DOHH2 (cell line): Measurements from ENCODE around the gene ANO10.

ENCODE experiments used
- H3F3A ChIP-seq: fragments of 200-600 bp; sonication (generic), shearing (Covaris generic); 2 replicates; pipeline ENCODE4 v1.6.0; 2016; ENCODE audit warnings: antibody characterized with exemption, mild to moderate bottlenecking; ENCODE audit not compliant: control insufficient read depth, insufficient read depth
- H3K27ac ChIP-seq: fragments of 200-600 bp; sonication (generic); 2 replicates; pipeline ENCODE4 v1.5.1; 2014; ENCODE audit warnings: low read depth, mild to moderate bottlenecking, low read length, moderate library complexity
- H3K27me3 ChIP-seq: fragments of 200-600 bp; sonication (generic); 2 replicates; pipeline ENCODE4 v1.6.1; 2014; ENCODE audit warnings: mild to moderate bottlenecking, low read length, mixed read lengths; ENCODE audit not compliant: control insufficient read depth
- H3K36me3 ChIP-seq: fragments of 200-600 bp; sonication (generic); 2 replicates; pipeline ENCODE4 v1.6.1; 2014; ENCODE audit warnings: mild to moderate bottlenecking, low read length, moderate library complexity, mixed read lengths; ENCODE audit not compliant: control insufficient read depth
- H3K4me1 ChIP-seq: fragments of 200-600 bp; sonication (generic); 2 replicates; pipeline ENCODE4 v1.6.1; 2014; ENCODE audit warnings: mild to moderate bottlenecking, low read length, mixed read lengths; ENCODE audit not compliant: control insufficient read depth
- H3K4me2 ChIP-seq: fragments of 200-600 bp; sonication (generic); 2 replicates; pipeline ENCODE4 v1.6.0; 2014; ENCODE audit warnings: mild to moderate bottlenecking, low read length, moderate library complexity
- H3K4me3 ChIP-seq: fragments of 200-600 bp; sonication (generic); 2 replicates; pipeline ENCODE4 v1.5.1; 2014; ENCODE audit warnings: mild to moderate bottlenecking, low read length, mixed read lengths
- H3K79me2 ChIP-seq: fragments of 200-600 bp; sonication (generic); 2 replicates; pipeline ENCODE4 v1.6.1; 2014; ENCODE audit warnings: mild to moderate bottlenecking, low read length, mixed read lengths; ENCODE audit not compliant: control insufficient read depth
- H3K9me2 ChIP-seq: fragments of 200-600 bp; sonication (generic); replicated peaks from 2 replicates; pipeline ENCODE4 v1.6.1; 2014; ENCODE audit warnings: mild to moderate bottlenecking, low read length, mixed read lengths; ENCODE audit not compliant: control insufficient read depth
- H3K9me3 ChIP-seq: fragments of 200-600 bp; sonication (generic); 2 replicates; pipeline ENCODE4 v1.6.1; 2014; ENCODE audit warnings: antibody characterized with exemption, low read length, mixed read lengths; ENCODE audit not compliant: control insufficient read depth, insufficient read depth
- H4K20me1 ChIP-seq: fragments of 200-600 bp; sonication (generic); 2 replicates; pipeline ENCODE4 v1.6.0; 2014; ENCODE audit warnings: low read depth, mild to moderate bottlenecking, antibody characterized with exemption, low read length, moderate library complexity; ENCODE audit not compliant: control insufficient read depth, insufficient read depth
- EZH2phosphoT487 ChIP-seq: fragments of 200-600 bp; sonication (generic); IDR thresholded peaks from 2 replicates; pipeline ENCODE4 v1.6.1; 2017; ENCODE audit warnings: borderline replicate concordance, mild to moderate bottlenecking, antibody characterized with exemption, low read length, moderate library complexity, mixed read lengths
- TF ChIP-seq, protein P1 (sequence below): fragments of 200-600 bp; sonication (generic); IDR thresholded peaks from one replicate; pipeline ENCODE4 v1.5.1; 2014; ENCODE audit warnings: antibody characterized with exemption, mild to moderate bottlenecking, low read depth, low read length; ENCODE audit not compliant: poor library complexity, severe bottlenecking

ANO10 gene

DNA sequence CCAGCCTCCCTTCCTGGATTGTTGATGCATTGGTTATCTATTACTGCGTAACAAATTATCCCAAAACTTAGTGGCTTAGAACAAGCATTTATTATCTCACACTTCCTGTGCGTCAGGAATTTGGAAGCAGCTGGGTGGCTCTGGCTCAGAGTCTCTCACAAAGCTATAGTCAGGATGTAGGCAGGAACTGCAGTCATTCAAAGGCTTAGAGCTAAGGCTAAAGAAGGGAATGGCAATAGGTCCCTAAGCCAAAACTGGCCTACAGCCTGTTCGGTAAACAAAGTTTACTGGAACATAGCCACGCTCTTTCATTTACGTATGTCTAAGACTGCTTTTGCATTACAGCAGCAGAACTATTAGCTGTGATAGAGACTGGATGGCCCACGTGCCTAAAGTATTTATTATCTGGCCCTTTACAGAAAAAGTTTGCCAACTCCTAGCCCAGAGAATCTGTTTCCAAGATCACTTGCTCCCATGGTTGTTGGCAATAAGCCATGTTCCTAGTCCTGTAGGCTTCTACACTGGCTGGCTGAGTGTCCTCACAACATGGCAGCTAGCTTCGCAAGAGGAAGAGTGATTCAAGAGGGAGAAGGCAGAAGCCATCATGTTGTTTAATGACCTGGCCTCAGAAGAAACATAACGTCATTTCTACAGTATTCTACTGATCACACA is 203.1 kb downstream of the ANO10 start:
- H3F3A ChIP-seq = no peaks in the 10 kb centered on the region
- no peaks in the 10 kb centered on the region for H3K9me2 ChIP-seq
- H3K27ac ChIP-seq = no peak overlapping the region

DNA sequence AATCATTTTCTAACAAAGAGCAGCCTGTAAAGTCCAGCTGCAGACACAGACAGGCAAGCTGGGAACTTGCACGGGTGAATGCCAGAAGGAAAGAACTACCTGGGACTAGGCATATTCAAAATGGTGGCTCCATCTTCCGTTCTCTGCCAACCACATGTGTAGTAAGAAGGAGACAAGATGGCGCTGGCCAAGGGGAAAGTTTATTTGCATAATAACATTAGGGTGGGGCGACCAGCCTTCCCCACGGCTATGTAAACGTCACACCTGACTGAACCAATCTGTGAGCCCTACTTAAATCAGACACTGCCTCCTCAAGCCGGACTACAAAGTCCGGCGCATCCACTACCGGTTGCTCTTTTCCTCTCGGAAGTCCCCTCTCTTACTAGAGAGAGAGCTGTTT is 204.7 kb downstream of the ANO10 start:
- no peaks in the 10 kb centered on the region for H3K9me3 ChIP-seq
- no peak overlapping the region for H3K27ac ChIP-seq
- TF ChIP-seq, protein P1, sequence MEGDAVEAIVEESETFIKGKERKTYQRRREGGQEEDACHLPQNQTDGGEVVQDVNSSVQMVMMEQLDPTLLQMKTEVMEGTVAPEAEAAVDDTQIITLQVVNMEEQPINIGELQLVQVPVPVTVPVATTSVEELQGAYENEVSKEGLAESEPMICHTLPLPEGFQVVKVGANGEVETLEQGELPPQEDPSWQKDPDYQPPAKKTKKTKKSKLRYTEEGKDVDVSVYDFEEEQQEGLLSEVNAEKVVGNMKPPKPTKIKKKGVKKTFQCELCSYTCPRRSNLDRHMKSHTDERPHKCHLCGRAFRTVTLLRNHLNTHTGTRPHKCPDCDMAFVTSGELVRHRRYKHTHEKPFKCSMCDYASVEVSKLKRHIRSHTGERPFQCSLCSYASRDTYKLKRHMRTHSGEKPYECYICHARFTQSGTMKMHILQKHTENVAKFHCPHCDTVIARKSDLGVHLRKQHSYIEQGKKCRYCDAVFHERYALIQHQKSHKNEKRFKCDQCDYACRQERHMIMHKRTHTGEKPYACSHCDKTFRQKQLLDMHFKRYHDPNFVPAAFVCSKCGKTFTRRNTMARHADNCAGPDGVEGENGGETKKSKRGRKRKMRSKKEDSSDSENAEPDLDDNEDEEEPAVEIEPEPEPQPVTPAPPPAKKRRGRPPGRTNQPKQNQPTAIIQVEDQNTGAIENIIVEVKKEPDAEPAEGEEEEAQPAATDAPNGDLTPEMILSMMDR = no peak
- no peak for TF ChIP-seq EZH2phosphoT487
- no peaks in the 10 kb centered on the region for H3F3A ChIP-seq
- H3K27me3 ChIP-seq = no peaks in the 10 kb centered on the region
- no peak overlapping the region for H3K4me2 ChIP-seq
- H4K20me1 ChIP-seq = no peaks in the 10 kb centered on the region
- H3K4me1 ChIP-seq = no peaks in the 10 kb centered on the region
- H3K36me3 ChIP-seq = no peaks in the 10 kb centered on the region
- H3K4me3 ChIP-seq = no peak overlapping the region
- H3K9me2 ChIP-seq = no peaks in the 10 kb centered on the region
- H3K79me2 ChIP-seq = no peaks in the 10 kb centered on the region

More for the DNA sequence above, 203.1 kb downstream of the ANO10 start:
- Histone ChIP-seq H3K4me1 (no peaks in the 10 kb centered on the region), H3K4me2 (no peak overlapping the region), H4K20me1 (no peaks in the 10 kb centered on the region), H3K36me3 (no peaks in the 10 kb centered on the region), H3K27me3 (no peaks in the 10 kb centered on the region), H3K79me2 (no peaks in the 10 kb centered on the region), H3K4me3 (no peak overlapping the region), H3K9me3 (no peaks in the 10 kb centered on the region)
- TF ChIP-seq EZH2phosphoT487 = no peak
- TF ChIP-seq, protein P1 = no peak

DNA sequence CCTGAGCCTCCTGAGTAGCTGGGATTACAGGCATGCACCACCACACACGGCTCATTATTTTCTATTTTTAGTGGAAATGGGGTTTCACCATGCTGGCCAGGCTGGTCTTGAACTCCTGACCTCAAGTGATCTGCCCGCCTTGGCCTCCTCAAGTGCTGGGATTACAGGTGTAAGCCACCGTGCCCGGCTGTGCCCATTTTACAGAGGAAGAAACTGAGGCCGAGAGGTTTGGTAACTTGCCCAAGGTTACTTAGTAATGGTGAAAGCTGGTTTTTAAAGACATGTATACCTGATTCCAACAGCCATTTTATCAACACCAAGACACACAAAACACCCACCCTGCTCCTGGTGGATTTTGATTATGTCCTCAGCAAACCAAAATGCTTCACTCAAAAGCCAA is 206.7 kb downstream of the ANO10 start:
- no peaks in the 10 kb centered on the region for H3K4me1 ChIP-seq
- no peaks in the 10 kb centered on the region for H3K79me2 ChIP-seq
- H3K4me3 ChIP-seq = no peak overlapping the region
- no peaks in the 10 kb centered on the region for H3F3A ChIP-seq
- H3K9me2 ChIP-seq = no peaks in the 10 kb centered on the region
- no peaks in the 10 kb centered on the region for H3K27me3 ChIP-seq
- TF ChIP-seq, protein P1 = no peak
- TF ChIP-seq EZH2phosphoT487 = no peak
- no peak overlapping the region for H3K4me2 ChIP-seq
- no peaks in the 10 kb centered on the region for H3K9me3 ChIP-seq
- H4K20me1 ChIP-seq = no peaks in the 10 kb centered on the region
- H3K36me3 ChIP-seq = no peaks in the 10 kb centered on the region
- no peak overlapping the region for H3K27ac ChIP-seq
